ENCODE data around the gene ADAP1. TPM values are rescaled to one million over a fixed set of nuclear protein-coding genes. Genes with fewer than 3 reads are reported as not detected.

ADAP1 gene
- total and polyA plus RNA-seq, 12 donors, result 0.29 to 60.2 (median 9.3) TPM

DNA sequence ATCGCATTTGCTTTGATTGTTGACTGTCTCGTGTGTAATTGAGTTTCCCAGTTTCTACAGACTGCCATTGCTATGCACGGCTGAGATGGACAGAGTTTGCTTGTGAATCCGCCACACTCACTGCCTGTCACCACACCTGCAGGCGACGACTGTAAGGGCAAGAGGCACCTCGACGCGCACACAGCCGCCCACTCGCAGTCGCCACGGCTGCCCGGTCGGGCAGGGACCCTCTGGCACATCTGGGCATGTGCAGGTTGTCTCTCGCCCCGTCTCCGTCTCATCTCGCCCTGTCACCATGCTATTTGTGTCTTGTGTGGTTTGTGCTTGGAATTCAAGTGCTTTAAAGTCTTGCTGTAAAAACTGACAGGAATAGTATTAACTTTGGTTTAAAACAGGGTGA is 104.7 kb downstream of the ADAP1 start:
- no peak overlapping the region for H3K27ac ChIP-seq
- intact Hi-C loops (cut with DNase I), result no loop called here
- no peak overlapping the region for H3K4me3 ChIP-seq
- WGBS, 4 donors, result 86 to 95% (median 94%) methylated on average over 17 to 19 of the region's 19 CpGs
- H3K9me3 ChIP-seq (replicated peaks in 1 of 3), result no peaks in the 10 kb centered on the region
- H3K36me3 ChIP-seq (replicated peaks in 1 of 2), result peaks cover 0 to 69% of the 10 kb centered on the region in 2 donors
- no peak for DNase-seq
- no peak for TF ChIP-seq POLR2A (IDR thresholded peaks at IDR 0.05)
- TF ChIP-seq, protein P1, sequence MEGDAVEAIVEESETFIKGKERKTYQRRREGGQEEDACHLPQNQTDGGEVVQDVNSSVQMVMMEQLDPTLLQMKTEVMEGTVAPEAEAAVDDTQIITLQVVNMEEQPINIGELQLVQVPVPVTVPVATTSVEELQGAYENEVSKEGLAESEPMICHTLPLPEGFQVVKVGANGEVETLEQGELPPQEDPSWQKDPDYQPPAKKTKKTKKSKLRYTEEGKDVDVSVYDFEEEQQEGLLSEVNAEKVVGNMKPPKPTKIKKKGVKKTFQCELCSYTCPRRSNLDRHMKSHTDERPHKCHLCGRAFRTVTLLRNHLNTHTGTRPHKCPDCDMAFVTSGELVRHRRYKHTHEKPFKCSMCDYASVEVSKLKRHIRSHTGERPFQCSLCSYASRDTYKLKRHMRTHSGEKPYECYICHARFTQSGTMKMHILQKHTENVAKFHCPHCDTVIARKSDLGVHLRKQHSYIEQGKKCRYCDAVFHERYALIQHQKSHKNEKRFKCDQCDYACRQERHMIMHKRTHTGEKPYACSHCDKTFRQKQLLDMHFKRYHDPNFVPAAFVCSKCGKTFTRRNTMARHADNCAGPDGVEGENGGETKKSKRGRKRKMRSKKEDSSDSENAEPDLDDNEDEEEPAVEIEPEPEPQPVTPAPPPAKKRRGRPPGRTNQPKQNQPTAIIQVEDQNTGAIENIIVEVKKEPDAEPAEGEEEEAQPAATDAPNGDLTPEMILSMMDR (IDR thresholded peaks at IDR 0.05), result no peak
- H3K4me1 ChIP-seq (replicated peaks in 1 of 2), result no peaks in the 10 kb centered on the region
- H3K27me3 ChIP-seq, result no peaks in the 10 kb centered on the region

DNA sequence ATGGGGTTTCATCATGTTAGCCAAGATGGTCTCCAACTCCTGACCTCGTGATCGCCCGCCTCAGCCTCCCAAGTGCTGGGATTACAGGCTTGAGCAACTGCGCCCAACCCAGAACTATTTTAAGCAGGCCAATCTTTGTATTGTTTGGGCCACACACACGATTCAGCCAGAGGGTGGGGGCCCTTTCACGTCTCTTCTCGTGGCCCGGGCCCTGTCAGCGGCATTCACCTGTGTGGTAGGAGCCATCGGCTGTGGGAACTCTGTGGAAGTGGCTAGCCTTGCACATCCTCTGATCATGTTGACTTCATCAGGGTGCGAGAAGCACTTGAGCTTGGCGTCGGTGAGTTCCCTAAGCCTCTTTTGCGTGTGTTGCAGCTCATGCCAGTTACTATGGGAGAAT is 105.3 kb downstream of the ADAP1 start:
- 95 to 98% (median 97%) methylated on average over 12 to 14 of the region's 14 CpGs for WGBS, 4 donors
- DNase-seq, result no peak
- Histone ChIP-seq H3K27me3 (no peaks in the 10 kb centered on the region), H3K36me3 (replicated peaks in 1 of 2) (peaks cover 0 to 69% of the 10 kb centered on the region in 2 donors), H3K4me1 (replicated peaks in 1 of 2) (no peaks in the 10 kb centered on the region), H3K9me3 (replicated peaks in 1 of 3) (no peaks in the 10 kb centered on the region), H3K4me3 (no peak overlapping the region), H3K27ac (no peak overlapping the region)
- TF ChIP-seq POLR2A (IDR thresholded peaks at IDR 0.05), result no peak
- intact Hi-C loops (cut with DNase I), result no loop called here

Other genes starting within 250 kb of the ADAP1 start
- 10 to 100 TPM in 8 of 9 donors, 1 to 10 TPM in 1; 8.3 to 32.7 (median 21.0) TPM for gene DNAAF5, start 228.0 kb downstream of the ADAP1 start, total RNA-seq
- gene DNAAF5, start 228.0 kb downstream of the ADAP1 start, polyA plus RNA-seq, result 10 to 100 TPM in 1 of 3 donors, 1 to 10 TPM in 2; 7.9 to 11.1 (median 8.8) TPM
- gene PRKAR1B, start 227.4 kb downstream of the ADAP1 start, total RNA-seq, result 10 to 100 TPM in 7 of 9 donors, 1 to 10 TPM in 2; 5.2 to 21.5 (median 11.9) TPM
- 10 to 100 TPM in 1 of 3 donors, 1 to 10 TPM in 2; 8.4 to 17.3 (median 8.7) TPM for gene PRKAR1B, start 227.4 kb downstream of the ADAP1 start, polyA plus RNA-seq
- gene SUN1, start 122.2 kb downstream of the ADAP1 start, total RNA-seq, result 100 to 1,000 TPM in 4 of 9 donors, 10 to 100 TPM in 5; 73.3 to 122 (median 95.6) TPM
- 100 to 1,000 TPM in 2 of 3 donors, 10 to 100 TPM in 1; 28.7 to 114 (median 105) TPM for gene SUN1, start 122.2 kb downstream of the ADAP1 start, polyA plus RNA-seq
- gene GET4, start 78.1 kb downstream of the ADAP1 start, total RNA-seq, result 100 to 1,000 TPM in 1 of 9 donors, 10 to 100 TPM in 8; 44.7 to 190 (median 67.6) TPM
- gene GET4, start 78.1 kb downstream of the ADAP1 start, polyA plus RNA-seq, result 100 to 1,000 TPM in 2 of 3 donors, 10 to 100 TPM in 1; 38.3 to 166 (median 164) TPM
- 10 to 100 TPM in 8 of 9 donors, 1 to 10 TPM in 1; 9.1 to 32.4 (median 19.2) TPM for gene COX19, start 20.9 kb upstream of the ADAP1 start, total RNA-seq
- gene COX19, start 20.9 kb upstream of the ADAP1 start, polyA plus RNA-seq, result 10 to 100 TPM; 12.3 to 28.6 (median 14.0) TPM
- 10 to 100 TPM in 8 of 9 donors, 1 to 10 TPM in 1; 5.4 to 71.0 (median 41.8) TPM for gene CYP2W1, start 28.5 kb upstream of the ADAP1 start, total RNA-seq
- 10 to 100 TPM in 2 of 3 donors, under 1 TPM in 1; 0.70 to 63.7 (median 41.0) TPM for gene CYP2W1, start 28.5 kb upstream of the ADAP1 start, polyA plus RNA-seq
- gene GPR146, start 89.9 kb upstream of the ADAP1 start, total RNA-seq, result 10 to 100 TPM in 4 of 9 donors, 1 to 10 TPM in 4, under 1 TPM in 1; 1.00 to 17.3 (median 8.7) TPM
- 10 to 100 TPM in 1 of 3 donors, 1 to 10 TPM in 1, under 1 TPM in 1; 0.90 to 14.2 (median 7.9) TPM for gene GPR146, start 89.9 kb upstream of the ADAP1 start, polyA plus RNA-seq
- gene GPER1, start 133.4 kb upstream of the ADAP1 start, total RNA-seq, result 10 to 100 TPM in 6 of 9 donors, 1 to 10 TPM in 3; 3.5 to 44.1 (median 20.4) TPM
- gene GPER1, start 133.4 kb upstream of the ADAP1 start, polyA plus RNA-seq, result 10 to 100 TPM in 1 of 3 donors, 1 to 10 TPM in 2; 1.9 to 22.4 (median 9.1) TPM
- gene ZFAND2A, start 205.5 kb upstream of the ADAP1 start, total RNA-seq, result 10 to 100 TPM; 11.8 to 38.6 (median 19.6) TPM
- gene ZFAND2A, start 205.5 kb upstream of the ADAP1 start, polyA plus RNA-seq, result 10 to 100 TPM; 43.8 to 54.1 (median 49.2) TPM

All from adrenal gland (tissue), 12 donors.